Activated CD4-positive, alpha-beta memory T cell treated with anti-CD3 and anti-CD28 coated beads for 36 hours (primary cell): ENCODE data around the gene APOD. TPM values are rescaled to one million over a fixed set of nuclear protein-coding genes. Genes with fewer than 3 reads are reported as not detected.
"Not testable (repeated sequence)": the region's sequence is repeated elsewhere in the genome, so short reads cannot be mapped to it uniquely, and the experiment has no call there.

Experiments
- CTCF ChIA-PET: fragments of 350-600 bp; sonication (Branson Sonifier 250); formaldehyde crosslinking; loops from one replicate; lab custom pipeline; 2021; ENCODE audit warnings: antibody characterized with exemption, inconsistent platforms; lab: Charles Lee
- POLR2A ChIA-PET: fragments of 350-600 bp; sonication (Branson Sonifier 250); formaldehyde crosslinking; loops from one replicate; lab custom pipeline; 2021; ENCODE audit warnings: antibody characterized with exemption; lab: Charles Lee
- DNase-seq: peaks from one replicate; pipeline ENCODE4 v3.0.0-alpha.2; 2020
- H3K27ac Mint-ChIP-seq: one replicate; pipeline ENCODE4 v1.8.0; 2021; ENCODE audit warnings: mixed read lengths
- H3K27me3 Mint-ChIP-seq: one replicate; pipeline ENCODE4 v1.8.0; 2021; ENCODE audit warnings: mixed read lengths
- H3K36me3 Mint-ChIP-seq: one replicate; pipeline ENCODE4 v1.8.0; 2021; ENCODE audit warnings: mixed read lengths
- H3K4me1 Mint-ChIP-seq: one replicate; pipeline ENCODE4 v1.8.0; 2021; ENCODE audit warnings: low read depth, mixed read lengths
- H3K4me3 Mint-ChIP-seq: one replicate; pipeline ENCODE4 v1.8.0; 2021; ENCODE audit warnings: mild to moderate bottlenecking, mixed read lengths
- H3K9me3 Mint-ChIP-seq: one replicate; pipeline ENCODE4 v1.8.0; 2021; ENCODE audit warnings: mixed read lengths
- intact Hi-C: fragments of 100-400 bp; cut with micrococcal nuclease; formaldehyde crosslinking; loops from one replicate; pipeline ENCODE4 v1.15.1; 2023
- total RNA-seq, 2 experiments: library from RNA; stranded (reverse); gene quantifications; one replicate each; pipeline ENCODE4 v1.2.3, GENCODE V29; 2021

Gene APOD
- total RNA-seq, 2 experiments from 2014 or later: 0.48 to 0.59 TPM

- DNase-seq, H3K27ac Mint-ChIP-seq, CTCF ChIA-PET, POLR2A ChIA-PET, H3K36me3 Mint-ChIP-seq, H3K4me3 Mint-ChIP-seq, H3K4me1 Mint-ChIP-seq, H3K27me3 Mint-ChIP-seq, H3K9me3 Mint-ChIP-seq, intact Hi-C loops: not testable (repeated sequence)
These were observed 40.4 kb upstream of the APOD start for GRCh38 chr3:195624171-195624570.

- POLR2A ChIA-PET, H3K27ac Mint-ChIP-seq, H3K36me3 Mint-ChIP-seq, CTCF ChIA-PET, H3K27me3 Mint-ChIP-seq, DNase-seq, H3K4me3 Mint-ChIP-seq, H3K4me1 Mint-ChIP-seq, H3K9me3 Mint-ChIP-seq, intact Hi-C loops: not testable (repeated sequence)
These were observed 39.7 kb upstream of the APOD start for GRCh38 chr3:195623217-195623965.

GRCh38 chr3:195622523-195623170 is 38.9 kb upstream of the APOD start:
- POLR2A ChIA-PET, H3K4me3 Mint-ChIP-seq, H3K27ac Mint-ChIP-seq, intact Hi-C loops, H3K36me3 Mint-ChIP-seq, H3K4me1 Mint-ChIP-seq, CTCF ChIA-PET, H3K27me3 Mint-ChIP-seq, DNase-seq, H3K9me3 Mint-ChIP-seq: not testable (repeated sequence)

GRCh38 chr3:195622012-195622411 is 38.3 kb upstream of the APOD start:
- not testable (repeated sequence) for H3K27ac Mint-ChIP-seq

GRCh38 chr3:195621095-195621494 is 37.4 kb upstream of the APOD start:
- H3K9me3 Mint-ChIP-seq, CTCF ChIA-PET, H3K36me3 Mint-ChIP-seq, H3K27ac Mint-ChIP-seq, H3K4me1 Mint-ChIP-seq, DNase-seq, H3K4me3 Mint-ChIP-seq, intact Hi-C loops, H3K27me3 Mint-ChIP-seq, POLR2A ChIA-PET: not testable (repeated sequence)

More at GRCh38 chr3:195622012-195622411, 38.3 kb upstream of the APOD start:
- CTCF ChIA-PET, DNase-seq, POLR2A ChIA-PET, intact Hi-C loops, H3K4me1 Mint-ChIP-seq, H3K27me3 Mint-ChIP-seq, H3K36me3 Mint-ChIP-seq, H3K4me3 Mint-ChIP-seq, H3K9me3 Mint-ChIP-seq: not testable (repeated sequence)

GRCh38 chr3:195620476-195620875 is 36.7 kb upstream of the APOD start:
- H3K4me3 Mint-ChIP-seq, H3K9me3 Mint-ChIP-seq, H3K27me3 Mint-ChIP-seq, POLR2A ChIA-PET, H3K36me3 Mint-ChIP-seq, intact Hi-C loops, H3K4me1 Mint-ChIP-seq, DNase-seq, H3K27ac Mint-ChIP-seq: not testable (repeated sequence)
- CTCF ChIA-PET: interaction anchor here (1.1 kb wide), 1 partner anchor 229 kb away, joined by 4 read pairs; no protein-coding TSS in a partner anchor

- H3K9me3 Mint-ChIP-seq, H3K4me3 Mint-ChIP-seq, DNase-seq, H3K27ac Mint-ChIP-seq, H3K4me1 Mint-ChIP-seq, H3K36me3 Mint-ChIP-seq, POLR2A ChIA-PET, H3K27me3 Mint-ChIP-seq, intact Hi-C loops: not testable (repeated sequence)
- CTCF ChIA-PET: interaction anchor here (1.1 kb wide), 1 partner anchor 230 kb away, joined by 4 read pairs; no protein-coding TSS in a partner anchor
These were observed 36.0 kb upstream of the APOD start for GRCh38 chr3:195619591-195620369.

GRCh38 chr3:195617784-195618659 is 34.3 kb upstream of the APOD start:
- intact Hi-C loops, POLR2A ChIA-PET, H3K36me3 Mint-ChIP-seq, H3K27ac Mint-ChIP-seq, H3K27me3 Mint-ChIP-seq, H3K9me3 Mint-ChIP-seq, CTCF ChIA-PET, DNase-seq, H3K4me3 Mint-ChIP-seq: not testable (repeated sequence)
- H3K4me1 Mint-ChIP-seq: peaks cover 17% of the 10 kb centered on the region

- POLR2A ChIA-PET, H3K27me3 Mint-ChIP-seq, H3K9me3 Mint-ChIP-seq, DNase-seq, H3K4me3 Mint-ChIP-seq, H3K36me3 Mint-ChIP-seq, intact Hi-C loops, H3K27ac Mint-ChIP-seq, CTCF ChIA-PET: not testable (repeated sequence)
- H3K4me1 Mint-ChIP-seq: peaks cover 17% of the 10 kb centered on the region
These were observed 33.4 kb upstream of the APOD start for GRCh38 chr3:195617134-195617533.

GRCh38 chr3:195616681-195617080 is 32.9 kb upstream of the APOD start:
- no peak overlapping the region for H3K4me3 Mint-ChIP-seq
- ChIA-PET POLR2A (no interaction called here), CTCF (no interaction called here)
- no peaks in the 10 kb centered on the region for H3K27me3 Mint-ChIP-seq
- DNase-seq: no peak
- no peaks in the 10 kb centered on the region for H3K9me3 Mint-ChIP-seq
- no peaks in the 10 kb centered on the region for H3K36me3 Mint-ChIP-seq
- H3K27ac Mint-ChIP-seq: no peak overlapping the region
- peaks cover 17% of the 10 kb centered on the region for H3K4me1 Mint-ChIP-seq
- intact Hi-C loops: no loop called here

- H3K36me3 Mint-ChIP-seq, POLR2A ChIA-PET, DNase-seq, CTCF ChIA-PET, H3K4me3 Mint-ChIP-seq, H3K9me3 Mint-ChIP-seq, H3K27me3 Mint-ChIP-seq, intact Hi-C loops: not testable (repeated sequence)
- H3K27ac Mint-ChIP-seq: peak overlapping the region; percentile 13
- H3K4me1 Mint-ChIP-seq: peaks cover 17% of the 10 kb centered on the region
These were observed 32.3 kb upstream of the APOD start for GRCh38 chr3:195615952-195616537.
